ENCODE data around the gene GDF11.

The GDF11 gene

GRCh38 chr12:55715169-55715764 is 27.7 kb upstream of the GDF11 start:
- peak overlapping the region; percentile 56 for H3K4me3 ChIP-seq (ENCODE audit: low read depth, low read length)

GRCh38 chr12:55715833-55716581 is 26.9 kb upstream of the GDF11 start, which contains the start of gene BLOC1S1:
BLOC1S1 (plus strand) TSS chr12:55716046; CDS start chr12:55716052, 6 bp downstream.
- DNase-seq (ENCODE audit: low read depth), result peak; percentile 82
- peak; percentile 2 for TF ChIP-seq CTCF (IDR thresholded peaks at IDR 0.05; ENCODE audit: low read depth, low read length, missing control alignments)
- H3K4me3 ChIP-seq (ENCODE audit: low read depth, low read length), result peak within 1 kb of the TSS; percentile 56
- in situ Hi-C loops (cut with HindIII; ENCODE audit: low sequenced_read_pairs), result no loop called here

More at GRCh38 chr12:55715169-55715764, 27.7 kb upstream of the GDF11 start:
- TF ChIP-seq CTCF (IDR thresholded peaks at IDR 0.05; ENCODE audit: low read depth, low read length, missing control alignments), result no peak
- no peak for DNase-seq (ENCODE audit: low read depth)
- in situ Hi-C loops (cut with HindIII; ENCODE audit: low sequenced_read_pairs), result no loop called here

GRCh38 chr12:55716582-55716957 is 26.4 kb upstream of the GDF11 start:
- no peak for DNase-seq (ENCODE audit: low read depth)
- in situ Hi-C loops (cut with HindIII; ENCODE audit: low sequenced_read_pairs), result no loop called here
- H3K4me3 ChIP-seq (ENCODE audit: low read depth, low read length), result peak overlapping the region; percentile 56
- TF ChIP-seq CTCF (IDR thresholded peaks at IDR 0.05; ENCODE audit: low read depth, low read length, missing control alignments), result no peak

DNA sequence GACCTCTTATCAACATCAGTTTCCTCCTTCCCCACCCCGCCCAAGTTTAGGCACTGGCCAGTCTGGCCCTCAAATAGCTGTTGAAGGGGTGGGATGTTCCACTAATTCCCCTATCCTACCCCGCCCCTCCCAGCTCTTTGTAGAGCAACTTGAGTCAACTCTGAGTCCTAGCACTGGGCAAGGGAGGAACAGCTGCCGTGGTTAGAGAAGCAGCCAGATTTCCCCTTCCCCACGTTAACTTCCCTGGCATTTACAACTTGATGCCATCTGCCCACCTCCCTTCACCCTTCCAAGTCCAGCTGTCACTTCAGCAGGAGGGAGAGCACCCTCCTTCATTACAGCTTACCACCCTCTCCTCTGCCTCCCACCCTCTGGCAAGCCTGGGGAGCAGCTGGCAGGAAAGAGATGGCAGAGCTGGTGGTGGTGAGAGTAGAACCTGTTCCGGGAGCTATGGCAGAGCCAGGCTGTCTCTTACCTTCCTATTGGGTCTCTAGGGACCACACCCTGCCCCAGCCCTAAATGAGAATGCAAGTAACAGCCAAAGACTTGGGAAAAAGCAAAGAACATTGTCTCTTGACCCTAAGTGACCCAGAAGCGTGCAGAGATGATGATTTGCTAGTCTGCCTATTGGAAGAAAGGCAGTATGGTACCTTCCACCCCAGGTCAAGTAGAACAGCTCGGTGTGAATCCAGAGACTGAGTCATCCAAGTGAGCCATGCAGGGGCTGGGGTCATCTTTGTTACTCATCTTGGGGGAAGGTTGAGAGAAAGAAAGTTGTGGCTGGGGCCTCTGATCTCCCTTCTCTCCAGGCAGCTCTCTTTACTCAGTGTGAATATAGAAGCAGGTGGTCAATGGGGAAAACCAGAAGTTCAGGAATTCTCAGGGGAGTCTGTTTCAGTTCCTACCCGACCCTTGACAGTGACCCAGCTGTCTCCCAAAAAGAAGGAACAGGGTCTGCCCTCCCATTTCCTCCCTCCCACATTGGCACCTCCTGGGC is 25.6 kb upstream of the GDF11 start:
- H3K4me3 ChIP-seq (ENCODE audit: low read depth, low read length), result peak overlapping the region; percentile 56
- TF ChIP-seq CTCF (IDR thresholded peaks at IDR 0.05; ENCODE audit: low read depth, low read length, missing control alignments), result no peak
- in situ Hi-C loops (cut with HindIII; ENCODE audit: low sequenced_read_pairs), result no loop called here
- no peak for DNase-seq (ENCODE audit: low read depth)

DNA sequence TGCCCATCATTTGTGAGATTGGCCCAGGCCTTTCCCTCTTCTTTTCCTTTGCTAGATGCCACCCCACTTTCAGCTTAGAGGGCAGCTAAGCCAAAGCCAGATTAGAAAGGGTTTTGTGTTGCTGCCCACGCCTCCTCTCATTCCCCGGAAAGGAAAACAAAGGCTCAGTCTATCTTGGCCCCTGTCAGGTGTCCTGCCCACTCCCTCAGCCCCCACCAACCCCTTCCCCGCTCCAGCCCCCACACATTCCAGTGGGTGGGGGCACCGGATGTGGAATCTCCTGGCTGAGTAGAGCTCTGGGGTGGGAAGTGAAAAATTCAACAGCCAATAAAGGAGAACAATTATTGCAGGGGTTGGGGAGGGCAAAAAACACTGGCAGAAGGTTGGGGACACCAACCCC is 24.9 kb upstream of the GDF11 start:
- no peak overlapping the region for H3K4me3 ChIP-seq (ENCODE audit: low read depth, low read length)
- DNase-seq (ENCODE audit: low read depth), result no peak
- in situ Hi-C loops (cut with HindIII; ENCODE audit: low sequenced_read_pairs), result no loop called here
- TF ChIP-seq CTCF (IDR thresholded peaks at IDR 0.05; ENCODE audit: low read depth, low read length, missing control alignments), result no peak

GRCh38 chr12:55718624-55719275 is 24.2 kb upstream of the GDF11 start:
- no peak for DNase-seq (ENCODE audit: low read depth)
- no peak for TF ChIP-seq CTCF (IDR thresholded peaks at IDR 0.05; ENCODE audit: low read depth, low read length, missing control alignments)
- H3K4me3 ChIP-seq (ENCODE audit: low read depth, low read length), result no peak overlapping the region
- in situ Hi-C loops (cut with HindIII; ENCODE audit: low sequenced_read_pairs), result no loop called here
